WERI-Rb-1 (cell line): ENCODE results near the gene ZBTB22.

ENCODE experiments used
- DNase-seq: peaks from one replicate; pipeline ENCODE4 v3.0.0-alpha.2; 2020
- H3K27ac ChIP-seq: fragments of 250-450 bp; sonication (Bioruptor Pico); 2 replicates; pipeline ENCODE4 v1.5.1; 2020; ENCODE audit warnings: mild to moderate bottlenecking, moderate library complexity
- H3K27me3 ChIP-seq: fragments of 250-450 bp; sonication (Bioruptor Pico); 2 replicates; pipeline ENCODE4 v1.5.1; 2021; ENCODE audit warnings: mild to moderate bottlenecking, low read depth, moderate library complexity; ENCODE audit not compliant: insufficient read depth, severe bottlenecking
- H3K36me3 ChIP-seq: fragments of 250-450 bp; sonication (Bioruptor Pico); 2 replicates; pipeline ENCODE4 v1.5.1; 2020; ENCODE audit warnings: mild to moderate bottlenecking, moderate library complexity
- H3K4me3 ChIP-seq: 2 replicates; pipeline ENCODE4 v1.5.1; 2011; ENCODE audit warnings: low read depth, mild to moderate bottlenecking, control low read depth, low read length
- H3K9me3 ChIP-seq: fragments of 250-450 bp; sonication (Bioruptor Pico); 2 replicates; pipeline ENCODE4 v1.5.1; 2021; ENCODE audit warnings: mild to moderate bottlenecking, moderate library complexity; ENCODE audit not compliant: severe bottlenecking
- CTCF ChIP-seq: IDR thresholded peaks from 2 replicates; pipeline ENCODE4 v1.5.1; 2011; ENCODE audit warnings: low read depth, mild to moderate bottlenecking, control low read depth, inconsistent platforms, low read length

The ZBTB22 gene

GRCh38 chr6:33324125-33324524 lies 6.6 kb upstream of the ZBTB22 start:
- Histone ChIP-seq H3K9me3 (no peaks in the 10 kb centered on the region), H3K27me3 (no peaks in the 10 kb centered on the region), H3K27ac (peak overlapping the region; percentile 89), H3K36me3 (peaks cover 31% of the 10 kb centered on the region), H3K4me3 (peak overlapping the region; percentile 71)
- no peak for DNase-seq
- TF ChIP-seq CTCF: no peak

GRCh38 chr6:33323623-33323948 lies 6.0 kb upstream of the ZBTB22 start:
- peak; percentile 25; the same call in 1 of the 2 replicates for TF ChIP-seq CTCF
- Histone ChIP-seq H3K9me3 (no peaks in the 10 kb centered on the region), H3K27me3 (no peaks in the 10 kb centered on the region), H3K27ac (peak overlapping the region; percentile 89), H3K36me3 (peaks cover 36% of the 10 kb centered on the region), H3K4me3 (peak overlapping the region; percentile 71)
- peak; percentile 82 for DNase-seq

- H3K27me3 ChIP-seq: no peaks in the 10 kb centered on the region
- H3K36me3 ChIP-seq: peaks cover 45% of the 10 kb centered on the region
- TF ChIP-seq CTCF: no peak
- no peak overlapping the region; the same call in none of the 2 replicates for H3K27ac ChIP-seq
- no peak for DNase-seq
- no peak overlapping the region for H3K4me3 ChIP-seq
- no peaks in the 10 kb centered on the region for H3K9me3 ChIP-seq
These were observed 3.7 kb upstream of the ZBTB22 start for GRCh38 chr6:33321227-33321626.

- H3K4me3 ChIP-seq: no peak overlapping the region
- no peaks in the 10 kb centered on the region for H3K9me3 ChIP-seq
- no peaks in the 10 kb centered on the region for H3K27me3 ChIP-seq
- DNase-seq: no peak
- peaks cover 46% of the 10 kb centered on the region for H3K36me3 ChIP-seq
- H3K27ac ChIP-seq: no peak overlapping the region; the same call in 1 of the 2 replicates
- no peak for TF ChIP-seq CTCF
These were observed 3.0 kb upstream of the ZBTB22 start for GRCh38 chr6:33320315-33321181.

- no peak overlapping the region for H3K4me3 ChIP-seq
- no peaks in the 10 kb centered on the region for H3K27me3 ChIP-seq
- no peaks in the 10 kb centered on the region for H3K9me3 ChIP-seq
- H3K36me3 ChIP-seq: peaks cover 46% of the 10 kb centered on the region
- DNase-seq: no peak
- no peak overlapping the region for H3K27ac ChIP-seq
- no peak for TF ChIP-seq CTCF
These were observed 2.4 kb upstream of the ZBTB22 start for GRCh38 chr6:33319939-33320314.
